PC-9 (cell line): ENCODE data around the gene DYNC2LI1.

Experiments used
- EZH2 ChIP-seq: fragments of 200-600 bp; sonication (generic); IDR thresholded peaks from 2 replicates; pipeline ENCODE4 v1.8.0; 2017; ENCODE audit warnings: antibody characterized with exemption, low read depth
- TF ChIP-seq, protein P1 (sequence below): fragments of 200-600 bp; sonication (generic); conservative IDR thresholded peaks from 2 replicates; pipeline ENCODE4 v1.6.1; 2017; ENCODE audit warnings: mixed run types, antibody characterized with exemption, mild to moderate bottlenecking, moderate library complexity

DNA sequence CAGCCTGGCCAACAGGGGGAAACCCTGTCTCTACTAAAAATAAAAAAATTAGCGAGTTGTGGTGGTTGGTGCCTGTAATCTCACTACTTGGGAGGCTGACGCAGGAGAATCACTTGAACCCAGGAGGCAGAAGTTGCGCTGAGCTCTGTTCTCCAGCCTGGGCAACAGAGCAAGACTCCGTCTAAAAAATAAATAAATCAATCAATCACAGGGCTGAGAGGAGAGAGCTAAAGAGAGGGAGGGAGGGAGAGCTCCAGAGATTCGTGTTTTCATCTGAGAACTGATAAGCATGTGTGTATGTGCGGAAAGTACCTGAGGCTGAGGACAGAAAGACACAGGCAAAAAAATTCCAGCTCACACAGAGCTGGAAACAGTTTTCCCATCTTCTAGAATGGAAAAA, 37.2 kb upstream of the DYNC2LI1 start:
- TF ChIP-seq, protein P1, sequence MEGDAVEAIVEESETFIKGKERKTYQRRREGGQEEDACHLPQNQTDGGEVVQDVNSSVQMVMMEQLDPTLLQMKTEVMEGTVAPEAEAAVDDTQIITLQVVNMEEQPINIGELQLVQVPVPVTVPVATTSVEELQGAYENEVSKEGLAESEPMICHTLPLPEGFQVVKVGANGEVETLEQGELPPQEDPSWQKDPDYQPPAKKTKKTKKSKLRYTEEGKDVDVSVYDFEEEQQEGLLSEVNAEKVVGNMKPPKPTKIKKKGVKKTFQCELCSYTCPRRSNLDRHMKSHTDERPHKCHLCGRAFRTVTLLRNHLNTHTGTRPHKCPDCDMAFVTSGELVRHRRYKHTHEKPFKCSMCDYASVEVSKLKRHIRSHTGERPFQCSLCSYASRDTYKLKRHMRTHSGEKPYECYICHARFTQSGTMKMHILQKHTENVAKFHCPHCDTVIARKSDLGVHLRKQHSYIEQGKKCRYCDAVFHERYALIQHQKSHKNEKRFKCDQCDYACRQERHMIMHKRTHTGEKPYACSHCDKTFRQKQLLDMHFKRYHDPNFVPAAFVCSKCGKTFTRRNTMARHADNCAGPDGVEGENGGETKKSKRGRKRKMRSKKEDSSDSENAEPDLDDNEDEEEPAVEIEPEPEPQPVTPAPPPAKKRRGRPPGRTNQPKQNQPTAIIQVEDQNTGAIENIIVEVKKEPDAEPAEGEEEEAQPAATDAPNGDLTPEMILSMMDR = no peak
- TF ChIP-seq EZH2 = no peak
